ENCODE results near the gene HAPSTR1. TPM values are rescaled to one million over a fixed set of nuclear protein-coding genes. Genes with fewer than 3 reads are reported as not detected.
A peak's percentile ranks its signal among the peaks of the same experiment; 100 is the strongest.

HAPSTR1 gene
- total RNA-seq, 1 experiment from 2014 or later = 85.2 TPM

DNA sequence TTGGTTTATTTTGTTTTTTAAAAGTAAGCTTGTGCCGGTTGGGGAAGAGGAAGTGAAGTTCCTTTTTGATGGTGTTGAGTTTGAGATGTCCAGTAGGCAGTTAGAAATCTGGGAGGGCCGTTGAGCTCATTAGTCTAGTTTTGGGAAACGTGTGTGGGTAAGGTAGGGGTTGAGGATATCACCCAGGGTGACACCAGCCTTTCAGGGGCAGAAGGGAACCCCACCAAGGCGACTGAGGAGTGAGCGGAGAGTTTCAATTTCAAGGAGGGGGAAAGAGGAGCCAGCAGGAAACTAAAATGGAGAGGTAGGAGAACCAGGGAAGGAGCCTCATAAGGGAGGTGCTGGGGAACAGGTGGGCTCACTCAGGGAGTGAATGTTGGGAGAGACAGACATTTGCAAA lies 22.7 kb downstream of the HAPSTR1 start:
- no peak overlapping the region for H3K27ac ChIP-seq (ENCODE audit: insufficient read length, low read depth, low read length)
- no peaks in the 10 kb centered on the region for H3K27me3 ChIP-seq (ENCODE audit: insufficient read depth, low read length)
- no peak overlapping the region for H3K14ac ChIP-seq (ENCODE audit: insufficient read depth, low read length)
- no peaks in the 10 kb centered on the region for H4K20me1 ChIP-seq (ENCODE audit: control insufficient read depth, insufficient read depth, insufficient read length)
- H3K23ac ChIP-seq (ENCODE audit: insufficient read length, low read depth, low read length) = no peak overlapping the region
- peaks cover 16% of the 10 kb centered on the region; the same call in 1 of the 2 replicates for H3K79me2 ChIP-seq (ENCODE audit: insufficient read depth, low read length)
- Mint-ChIP-seq H3K36me3 (ENCODE audit: insufficient read depth in 1 of 3, low read depth in 3 of 3) (peaks cover 25 to 56% (median 38%) of the 10 kb centered on the region in 3 experiments; a peak in 6 of 7 replicates), H3K27ac (peak overlapping the region; percentile 6 to 57 (median 25); a peak in 5 of 7 replicates), H3K9me3 (no peaks in the 10 kb centered on the region), H3K27me3 (ENCODE audit: low read depth) (no peaks in the 10 kb centered on the region; the same call in 1 of the 2 replicates), H3K4me3 (no peak overlapping the region), H3K4me1 (peaks cover 54 to 63% of the 10 kb centered on the region in 2 experiments)
- no peak overlapping the region for H3K4ac ChIP-seq (ENCODE audit: low read depth, low read length)
- H3K23me2 ChIP-seq (ENCODE audit: insufficient read length, low read depth, low read length, poor library complexity, severe bottlenecking) = no peaks in the 10 kb centered on the region
- no peak overlapping the region for H3K56ac ChIP-seq (ENCODE audit: insufficient read length, low read depth, low read length)
- no peak overlapping the region for H3K9ac ChIP-seq (ENCODE audit: extremely low read depth, insufficient read length, low read length)
- H3K18ac ChIP-seq (ENCODE audit: insufficient read length, low read depth, low read length) = no peak overlapping the region
- no peak overlapping the region for H3K4me2 ChIP-seq (ENCODE audit: insufficient read depth, insufficient read length, low read length)
- DNase-seq = no peak
- H4K5ac ChIP-seq (ENCODE audit: insufficient read length, low read depth, low read length) = no peak overlapping the region
- WGBS (ENCODE audit: extremely low coverage, insufficient read length, low lambda C conversion rate) = no CpG with 5 or more reads among the region's 5 CpGs
- H4K8ac ChIP-seq (replicated peaks; ENCODE audit: insufficient read length, low read depth, low read length) = no peak overlapping the region
- H2BK5ac ChIP-seq (ENCODE audit: insufficient read length, low read length) = no peak overlapping the region
- H2BK15ac ChIP-seq (ENCODE audit: low read depth, low read length) = no peak overlapping the region
- no peak overlapping the region for H2BK20ac ChIP-seq (ENCODE audit: low read depth, low read length, poor library complexity, severe bottlenecking)
- no peak overlapping the region for H3T11ph ChIP-seq (ENCODE audit: low read length)
- peaks cover 6% of the 10 kb centered on the region; the same call in 1 of the 2 replicates for H3K4me1 ChIP-seq (ENCODE audit: insufficient read depth, low read length)
- no peak overlapping the region for H2AK5ac ChIP-seq (ENCODE audit: insufficient read length, low read length)
- no peak overlapping the region for H2BK12ac ChIP-seq (ENCODE audit: insufficient read length, low read depth, low read length)
- H4K91ac ChIP-seq (ENCODE audit: insufficient read length, low read depth, low read length) = no peak overlapping the region
- H3K79me1 ChIP-seq (ENCODE audit: insufficient read depth, low read depth, low read length, poor library complexity, severe bottlenecking) = peaks cover 2% of the 10 kb centered on the region
- no peak overlapping the region for H2AFZ ChIP-seq (ENCODE audit: low read length)
- H2BK120ac ChIP-seq (ENCODE audit: low read depth, low read length, poor library complexity, severe bottlenecking) = no peak overlapping the region
- no peaks in the 10 kb centered on the region for H3K9me3 ChIP-seq (ENCODE audit: control insufficient read depth, low read depth, low read length)
- TF ChIP-seq, protein P1, sequence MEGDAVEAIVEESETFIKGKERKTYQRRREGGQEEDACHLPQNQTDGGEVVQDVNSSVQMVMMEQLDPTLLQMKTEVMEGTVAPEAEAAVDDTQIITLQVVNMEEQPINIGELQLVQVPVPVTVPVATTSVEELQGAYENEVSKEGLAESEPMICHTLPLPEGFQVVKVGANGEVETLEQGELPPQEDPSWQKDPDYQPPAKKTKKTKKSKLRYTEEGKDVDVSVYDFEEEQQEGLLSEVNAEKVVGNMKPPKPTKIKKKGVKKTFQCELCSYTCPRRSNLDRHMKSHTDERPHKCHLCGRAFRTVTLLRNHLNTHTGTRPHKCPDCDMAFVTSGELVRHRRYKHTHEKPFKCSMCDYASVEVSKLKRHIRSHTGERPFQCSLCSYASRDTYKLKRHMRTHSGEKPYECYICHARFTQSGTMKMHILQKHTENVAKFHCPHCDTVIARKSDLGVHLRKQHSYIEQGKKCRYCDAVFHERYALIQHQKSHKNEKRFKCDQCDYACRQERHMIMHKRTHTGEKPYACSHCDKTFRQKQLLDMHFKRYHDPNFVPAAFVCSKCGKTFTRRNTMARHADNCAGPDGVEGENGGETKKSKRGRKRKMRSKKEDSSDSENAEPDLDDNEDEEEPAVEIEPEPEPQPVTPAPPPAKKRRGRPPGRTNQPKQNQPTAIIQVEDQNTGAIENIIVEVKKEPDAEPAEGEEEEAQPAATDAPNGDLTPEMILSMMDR (conservative IDR thresholded peaks at IDR 0.05) = no peak

Measured in H9 (cell line).